Tibial nerve (tissue), 4 donors: ENCODE measurements around the gene DPH3. TPM values are rescaled to one million over a fixed set of nuclear protein-coding genes. Genes with fewer than 3 reads are reported as not detected.
A peak's percentile ranks its signal among the peaks of the same experiment; 100 is the strongest.

Experiments used
- DNase-seq, 2 donors: peaks; one replicate each; pipeline ENCODE4 v3.0.0-alpha.2; 2019; ENCODE audit warnings: low spot score in 2 of 2
- H3K27ac ChIP-seq, 4 donors: fragments of 200-600 bp; sonication (generic) in 3 of 4; one replicate each; pipeline ENCODE4 v1.5.1; 2017 to 2019; ENCODE audit warnings: mild to moderate bottlenecking in 1 of 4
- H3K27me3 ChIP-seq, 2 donors: fragments of 200-600 bp; sonication (generic) in 1 of 2; one replicate each; pipeline versions ENCODE4 v1.5.1 to v1.6.0; 2017 to 2019
- H3K36me3 ChIP-seq, 3 donors: fragments of 200-600 bp; sonication (generic); one replicate each; pipeline ENCODE4 v1.5.1; 2018 to 2019
- H3K4me1 ChIP-seq, 4 donors: fragments of 200-600 bp; sonication (generic) in 3 of 4; one replicate each; pipeline ENCODE4 v1.5.1; 2017 to 2019
- H3K4me3 ChIP-seq, 4 donors: fragments of 200-600 bp; sonication (generic) in 3 of 4; one replicate each; pipeline ENCODE4 v1.5.1; 2017 to 2019; ENCODE audit warnings: mild to moderate bottlenecking in 1 of 4, moderate library complexity in 1 of 4
- H3K9me3 ChIP-seq, 4 donors: fragments of 200-600 bp; sonication (generic) in 3 of 4; one replicate each; pipeline ENCODE4 v1.5.1; 2017 to 2019
- EP300 ChIP-seq, 2 donors: sonication (generic); formaldehyde crosslinking; IDR thresholded peaks; one replicate each; pipeline ENCODE4 v1.6.1; 2017; ENCODE audit warnings: antibody characterized with exemption in 2 of 2, mild to moderate bottlenecking in 1 of 2
- POLR2A ChIP-seq, 2 donors: fragments of 450-650 bp; IDR thresholded peaks; one replicate each; pipeline ENCODE4 v1.6.1; 2017; ENCODE audit warnings: antibody characterized with exemption in 2 of 2, mild to moderate bottlenecking in 2 of 2, moderate library complexity in 2 of 2
- WGBS, 2 donors: methylation state at CpG; one replicate each; pipeline ENCODE4 v1.1.5; 2018; 5-methylcytosine and 5-hydroxymethylcytosine counted together
- total RNA-seq, 4 donors: library from RNA; depleted of rRNA; stranded (reverse); fragments of >200 nt; gene quantifications; one replicate each; pipeline ENCODE4 v1.1.0, GENCODE V29; 2016
- TF ChIP-seq, protein P1 (sequence below), 5 experiments: fragments of 200-600 bp in 3 of 5; fragments of 450-650 bp in 2 of 5; sonication (generic) in 3 of 5; IDR thresholded peaks; one replicate each; pipeline ENCODE4 v1.5.1; 2016 to 2019; ENCODE audit warnings: antibody characterized with exemption in 5 of 5, mild to moderate bottlenecking in 3 of 5, moderate library complexity in 2 of 5

DPH3 gene
- total RNA-seq, 4 donors from 2014 or later, result 11.4 to 20.5 (median 19.1) TPM

DNA sequence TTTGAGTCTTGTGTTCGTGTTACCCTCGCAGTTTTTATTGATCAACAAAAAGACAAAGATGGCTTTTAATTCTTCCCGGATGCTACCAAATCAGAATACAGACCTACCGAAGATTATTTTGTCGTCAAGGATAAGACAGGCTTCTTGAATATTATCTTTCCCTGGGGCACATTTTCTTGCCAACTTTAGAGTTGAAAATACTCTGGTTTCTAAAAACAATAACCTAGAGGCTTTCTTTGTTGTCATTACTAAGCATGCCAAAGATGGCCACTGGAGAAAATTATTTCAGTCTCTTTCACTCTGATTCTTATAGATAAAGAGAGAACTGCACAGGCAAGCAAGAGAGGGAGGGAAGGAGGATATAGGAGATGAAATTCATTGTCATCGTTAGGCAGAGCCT is 34.1 kb upstream of the DPH3 start:
- H3K27ac ChIP-seq, result no peak overlapping the region
- TF ChIP-seq, protein P1, sequence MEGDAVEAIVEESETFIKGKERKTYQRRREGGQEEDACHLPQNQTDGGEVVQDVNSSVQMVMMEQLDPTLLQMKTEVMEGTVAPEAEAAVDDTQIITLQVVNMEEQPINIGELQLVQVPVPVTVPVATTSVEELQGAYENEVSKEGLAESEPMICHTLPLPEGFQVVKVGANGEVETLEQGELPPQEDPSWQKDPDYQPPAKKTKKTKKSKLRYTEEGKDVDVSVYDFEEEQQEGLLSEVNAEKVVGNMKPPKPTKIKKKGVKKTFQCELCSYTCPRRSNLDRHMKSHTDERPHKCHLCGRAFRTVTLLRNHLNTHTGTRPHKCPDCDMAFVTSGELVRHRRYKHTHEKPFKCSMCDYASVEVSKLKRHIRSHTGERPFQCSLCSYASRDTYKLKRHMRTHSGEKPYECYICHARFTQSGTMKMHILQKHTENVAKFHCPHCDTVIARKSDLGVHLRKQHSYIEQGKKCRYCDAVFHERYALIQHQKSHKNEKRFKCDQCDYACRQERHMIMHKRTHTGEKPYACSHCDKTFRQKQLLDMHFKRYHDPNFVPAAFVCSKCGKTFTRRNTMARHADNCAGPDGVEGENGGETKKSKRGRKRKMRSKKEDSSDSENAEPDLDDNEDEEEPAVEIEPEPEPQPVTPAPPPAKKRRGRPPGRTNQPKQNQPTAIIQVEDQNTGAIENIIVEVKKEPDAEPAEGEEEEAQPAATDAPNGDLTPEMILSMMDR (IDR thresholded peaks at IDR 0.05), result no peak
- TF ChIP-seq EP300 (IDR thresholded peaks at IDR 0.05) (no peak), POLR2A (IDR thresholded peaks at IDR 0.05) (no peak)
- 65 to 67% methylated on average over 6 of the region's 6 CpGs for WGBS, 2 donors
- peaks cover 0 to 37% (median 0%) of the 10 kb centered on the region in 3 donors for H3K36me3 ChIP-seq
- no peak for DNase-seq
- H3K9me3 ChIP-seq, result no peaks in the 10 kb centered on the region
- H3K4me1 ChIP-seq, result peaks cover 0 to 25% (median 2%) of the 10 kb centered on the region in 4 donors
- H3K4me3 ChIP-seq, result no peak overlapping the region
- no peaks in the 10 kb centered on the region for H3K27me3 ChIP-seq

DNA sequence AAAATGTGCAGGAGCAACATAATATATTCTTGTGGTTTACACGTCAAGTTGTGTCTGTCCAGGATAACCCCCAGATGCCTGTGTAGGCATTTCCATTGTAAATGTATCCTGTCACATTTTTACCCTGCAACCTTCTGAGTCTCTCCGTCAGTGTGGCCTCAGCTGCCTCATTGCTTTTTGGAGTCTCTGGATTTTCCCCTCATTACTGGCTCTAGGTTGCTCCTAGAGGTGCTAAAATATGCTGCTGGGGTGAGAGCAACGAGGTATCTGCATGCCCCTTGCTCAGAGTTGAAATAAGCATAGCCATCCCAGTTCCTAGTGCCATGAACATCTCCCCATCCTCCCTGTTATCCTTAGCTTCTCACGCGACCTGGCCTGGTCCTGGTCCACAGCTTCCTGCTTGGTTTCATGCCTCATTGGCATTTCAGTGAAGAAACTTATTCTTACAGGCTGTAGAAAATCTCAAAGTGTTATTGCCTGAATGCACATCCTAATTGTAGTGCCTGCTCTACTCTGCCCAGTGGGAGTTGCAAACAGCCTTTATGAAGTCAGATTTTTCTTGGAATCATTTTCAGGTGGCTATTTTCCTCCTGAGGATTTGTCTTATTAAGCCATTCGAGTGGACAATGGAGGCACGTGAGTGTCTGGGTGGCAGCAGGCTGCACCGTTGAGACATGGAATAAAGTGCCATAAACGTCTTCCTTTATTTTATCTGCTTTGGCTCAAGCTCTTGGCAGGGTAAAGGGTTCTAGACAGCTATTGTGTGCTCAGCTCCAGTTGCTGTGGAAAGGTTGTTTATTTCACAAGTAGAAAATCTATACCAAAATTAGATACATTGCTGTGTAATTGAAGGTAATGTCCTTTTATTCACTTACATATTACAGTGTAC is 33.5 kb upstream of the DPH3 start:
- H3K9me3 ChIP-seq, result no peaks in the 10 kb centered on the region
- DNase-seq, result no peak
- no peaks in the 10 kb centered on the region for H3K27me3 ChIP-seq
- H3K36me3 ChIP-seq, result peaks cover 0 to 37% (median 0%) of the 10 kb centered on the region in 3 donors
- TF ChIP-seq POLR2A (IDR thresholded peaks at IDR 0.05), result no peak
- TF ChIP-seq, protein P1 (IDR thresholded peaks at IDR 0.05), result no peak
- TF ChIP-seq EP300 (IDR thresholded peaks at IDR 0.05), result no peak
- peaks cover 0 to 25% (median 2%) of the 10 kb centered on the region in 4 donors for H3K4me1 ChIP-seq
- H3K4me3 ChIP-seq, result no peak overlapping the region
- H3K27ac ChIP-seq, result no peak overlapping the region
- WGBS, 2 donors, result 68 to 70% methylated on average over 9 of the region's 9 CpGs

DNA sequence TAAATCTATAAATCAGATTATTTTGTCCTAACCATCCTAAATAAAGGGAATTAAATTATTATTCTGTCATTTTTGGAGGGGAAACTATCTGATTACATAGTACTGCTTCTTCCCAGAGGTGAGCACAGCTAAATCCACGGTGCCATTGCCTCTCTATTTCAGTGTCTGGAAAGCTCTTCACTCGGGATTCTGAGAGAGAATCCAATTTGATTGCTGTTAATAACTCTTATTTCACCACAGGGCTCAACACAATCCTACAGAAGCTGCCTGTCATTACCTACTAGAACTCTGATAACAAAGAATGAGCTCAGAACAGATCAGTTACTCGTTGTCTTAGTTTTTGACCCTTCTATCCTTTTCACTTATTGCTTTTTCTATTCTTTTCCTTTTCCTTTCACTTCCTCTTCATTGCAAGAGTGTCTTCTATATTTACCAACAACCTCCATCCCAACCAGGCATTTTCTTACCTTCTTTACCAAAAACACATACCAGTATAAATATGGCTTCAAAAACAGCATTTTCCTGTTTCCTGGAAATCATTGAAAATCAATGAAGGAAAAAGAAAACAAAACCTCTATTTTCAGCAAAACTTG is 30.7 kb upstream of the DPH3 start:
- no peak for DNase-seq
- TF ChIP-seq EP300 (IDR thresholded peaks at IDR 0.05) (no peak), POLR2A (IDR thresholded peaks at IDR 0.05) (no peak)
- TF ChIP-seq, protein P1 (IDR thresholded peaks at IDR 0.05), result no peak
- Histone ChIP-seq H3K9me3 (no peaks in the 10 kb centered on the region), H3K27ac (no peak overlapping the region), H3K4me3 (no peak overlapping the region), H3K36me3 (peaks cover 0 to 27% (median 0%) of the 10 kb centered on the region in 3 donors), H3K27me3 (no peaks in the 10 kb centered on the region), H3K4me1 (peaks cover 0 to 12% (median 3%) of the 10 kb centered on the region in 4 donors)
- 75 to 84% methylated on average over 3 of the region's 3 CpGs for WGBS, 2 donors

DNA sequence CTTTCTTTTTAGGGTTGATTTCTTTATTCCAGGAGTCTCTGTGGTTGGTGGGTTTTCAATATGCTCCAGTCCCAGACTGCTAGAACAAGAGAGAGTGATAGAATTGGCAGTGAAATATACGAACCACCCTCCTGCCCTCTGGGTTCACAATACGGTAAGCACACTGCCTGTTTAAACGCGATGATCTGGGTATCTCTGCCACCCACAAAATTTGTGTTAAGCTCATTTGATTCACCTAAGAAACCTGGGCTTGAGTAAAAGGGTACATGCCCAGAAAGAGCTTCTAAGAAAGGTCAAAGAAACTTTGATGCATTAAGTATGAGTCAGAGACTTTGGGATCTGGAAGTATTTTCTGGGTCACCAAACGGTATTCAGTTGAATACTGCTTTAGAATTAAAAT is 30.1 kb upstream of the DPH3 start:
- no peak for TF ChIP-seq EP300 (IDR thresholded peaks at IDR 0.05)
- no peak for TF ChIP-seq POLR2A (IDR thresholded peaks at IDR 0.05)
- TF ChIP-seq, protein P1 (IDR thresholded peaks at IDR 0.05), result no peak
- DNase-seq, result no peak
- no peaks in the 10 kb centered on the region for H3K9me3 ChIP-seq
- 85 to 89% methylated on average over 5 of the region's 5 CpGs for WGBS, 2 donors
- H3K27me3 ChIP-seq, result no peaks in the 10 kb centered on the region
- H3K4me1 ChIP-seq, result peaks cover 0 to 17% (median 5%) of the 10 kb centered on the region in 4 donors
- H3K27ac ChIP-seq, result no peak overlapping the region
- H3K36me3 ChIP-seq, result peaks cover 0 to 27% (median 0%) of the 10 kb centered on the region in 3 donors
- no peak overlapping the region for H3K4me3 ChIP-seq

DNA sequence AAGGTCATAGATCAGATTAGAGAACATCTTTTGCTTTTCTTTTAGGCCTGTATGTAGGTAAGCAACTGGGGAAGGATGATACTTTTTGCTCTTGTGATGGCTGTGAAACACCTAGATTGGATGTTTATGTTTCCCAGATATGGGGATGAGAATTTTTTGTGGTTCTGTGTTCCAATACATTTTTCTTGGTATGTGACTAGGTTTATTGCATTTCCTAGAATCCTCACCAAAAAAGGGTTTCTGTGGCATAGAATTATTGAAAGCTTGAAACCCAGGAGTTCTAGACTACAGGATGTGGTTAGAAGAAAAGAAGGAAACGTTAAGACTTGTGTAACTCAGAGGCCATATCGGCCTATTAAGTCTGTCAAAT is 26.1 kb upstream of the DPH3 start:
- Histone ChIP-seq H3K36me3 (peaks cover 0 to 40% (median 0%) of the 10 kb centered on the region in 3 donors), H3K9me3 (no peaks in the 10 kb centered on the region), H3K4me1 (peaks cover 0 to 34% (median 9%) of the 10 kb centered on the region in 4 donors), H3K27me3 (no peaks in the 10 kb centered on the region), H3K27ac (peak overlapping the region in 1 of 4 donors; percentile 32), H3K4me3 (no peak overlapping the region)
- no peak for DNase-seq
- TF ChIP-seq POLR2A (IDR thresholded peaks at IDR 0.05) (no peak), EP300 (IDR thresholded peaks at IDR 0.05) (no peak)
- TF ChIP-seq, protein P1 (IDR thresholded peaks at IDR 0.05), result no peak
- 52% methylated on average over 2 of the region's 2 CpGs for WGBS, 2 donors
